SK-N-MC (cell line): ENCODE data around the gene HOXA3.
A peak's percentile ranks its signal among the peaks of the same experiment; 100 is the strongest.

Source experiments
- DNase-seq: peaks from one replicate; pipeline ENCODE4 v3.0.0-alpha.2; 2011; ENCODE audit warnings: low read depth, low spot score
- H3K27ac ChIP-seq: fragments of 200-600 bp; sonication (generic); 2 replicates; pipeline ENCODE4 v1.5.1; 2016; ENCODE audit warnings: mixed run types
- H3K36me3 ChIP-seq: fragments of 200-600 bp; sonication (generic); 2 replicates; pipeline ENCODE4 v1.6.1; 2017; ENCODE audit warnings: antibody characterized with exemption, low read length, mixed read lengths; ENCODE audit not compliant: insufficient read depth
- H3K4me3 ChIP-seq: fragments of 200-600 bp; sonication (generic); 2 replicates; pipeline ENCODE4 v1.5.1; 2016
- H3K9ac ChIP-seq: fragments of 200-600 bp; sonication (generic); 2 replicates; pipeline ENCODE4 v1.8.0; 2017; ENCODE audit warnings: mixed run types, mixed read lengths; ENCODE audit not compliant: insufficient read length
- H3K9me3 ChIP-seq: fragments of 200-600 bp; sonication (generic); 2 replicates; pipeline ENCODE4 v1.6.1; 2017; ENCODE audit warnings: low read depth, mild to moderate bottlenecking, antibody characterized with exemption, low read length, moderate library complexity, mixed read lengths
- EZH2 ChIP-seq: fragments of 200-600 bp; sonication (generic); IDR thresholded peaks from one replicate; pipeline ENCODE4 v1.6.1; 2017; ENCODE audit warnings: antibody characterized with exemption
- FOXP2 ChIP-seq: optimal IDR thresholded peaks from 2 replicates; pipeline ENCODE3; 2011; ENCODE audit warnings: mild to moderate bottlenecking, moderate library complexity; ENCODE audit not compliant: insufficient read depth; ENCODE audit errors: extremely low read length, control extremely low read depth
- POLR2AphosphoS5 ChIP-seq: IDR thresholded peaks from 2 replicates; pipeline ENCODE4 v1.6.1; 2012; ENCODE audit warnings: mild to moderate bottlenecking, low read depth, low read length, borderline replicate concordance

The HOXA3 gene

GRCh38 chr7:27197137-27198042 is 45.0 kb upstream of the HOXA3 start:
- no peak overlapping the region for H3K9ac ChIP-seq
- H3K9me3 ChIP-seq: no peaks in the 10 kb centered on the region
- H3K27ac ChIP-seq: no peak overlapping the region
- no peaks in the 10 kb centered on the region for H3K36me3 ChIP-seq
- no peak overlapping the region for H3K4me3 ChIP-seq
- TF ChIP-seq EZH2: no peak
- TF ChIP-seq FOXP2: no peak
- TF ChIP-seq POLR2AphosphoS5: no peak
- DNase-seq: no peak

GRCh38 chr7:27196287-27196767 is 43.9 kb upstream of the HOXA3 start:
- H3K9ac ChIP-seq: no peak overlapping the region
- H3K36me3 ChIP-seq: no peaks in the 10 kb centered on the region
- H3K9me3 ChIP-seq: no peaks in the 10 kb centered on the region
- H3K4me3 ChIP-seq: no peak overlapping the region
- peak; percentile 69 for DNase-seq
- H3K27ac ChIP-seq: no peak overlapping the region
- TF ChIP-seq POLR2AphosphoS5 (no peak), FOXP2 (no peak), EZH2 (no peak)

- no peak for TF ChIP-seq EZH2
- no peak for TF ChIP-seq POLR2AphosphoS5
- TF ChIP-seq FOXP2: no peak
- no peaks in the 10 kb centered on the region for H3K36me3 ChIP-seq
- DNase-seq: no peak
- H3K9ac ChIP-seq: no peak overlapping the region
- no peak overlapping the region for H3K4me3 ChIP-seq
- H3K27ac ChIP-seq: no peak overlapping the region
- no peaks in the 10 kb centered on the region for H3K9me3 ChIP-seq
Measured at GRCh38 chr7:27194686-27195379, 42.5 kb upstream of the HOXA3 start.

- no peak overlapping the region for H3K4me3 ChIP-seq
Measured at GRCh38 chr7:27194002-27194352, 41.6 kb upstream of the HOXA3 start.

GRCh38 chr7:27193335-27194001 is 41.1 kb upstream of the HOXA3 start:
- TF ChIP-seq POLR2AphosphoS5 (no peak), FOXP2 (no peak), EZH2 (no peak)
- no peak overlapping the region for H3K9ac ChIP-seq
- no peak overlapping the region for H3K27ac ChIP-seq
- no peak overlapping the region for H3K4me3 ChIP-seq
- no peak for DNase-seq
- H3K36me3 ChIP-seq: no peaks in the 10 kb centered on the region
- no peaks in the 10 kb centered on the region for H3K9me3 ChIP-seq

More at GRCh38 chr7:27194002-27194352, 41.6 kb upstream of the HOXA3 start:
- no peak overlapping the region for H3K27ac ChIP-seq
- no peaks in the 10 kb centered on the region for H3K36me3 ChIP-seq
- TF ChIP-seq POLR2AphosphoS5 (no peak), FOXP2 (no peak)
- no peak for DNase-seq
- no peaks in the 10 kb centered on the region for H3K9me3 ChIP-seq
- no peak overlapping the region for H3K9ac ChIP-seq

GRCh38 chr7:27192546-27193334 is 40.4 kb upstream of the HOXA3 start:
- no peaks in the 10 kb centered on the region for H3K9me3 ChIP-seq
- no peak overlapping the region for H3K27ac ChIP-seq
- H3K4me3 ChIP-seq: no peak overlapping the region
- no peak overlapping the region for H3K9ac ChIP-seq
- no peak for TF ChIP-seq FOXP2
- no peak for TF ChIP-seq EZH2
- H3K36me3 ChIP-seq: no peaks in the 10 kb centered on the region
- DNase-seq: no peak

GRCh38 chr7:27191833-27192545 is 39.6 kb upstream of the HOXA3 start:
- Histone ChIP-seq H3K9me3 (no peaks in the 10 kb centered on the region), H3K27ac (no peak overlapping the region), H3K36me3 (no peaks in the 10 kb centered on the region), H3K9ac (no peak overlapping the region), H3K4me3 (no peak overlapping the region)
- TF ChIP-seq FOXP2 (no peak), POLR2AphosphoS5 (no peak), EZH2 (no peak)
- no peak for DNase-seq

- no peak overlapping the region for H3K27ac ChIP-seq
- TF ChIP-seq EZH2 (no peak), FOXP2 (no peak), POLR2AphosphoS5 (no peak)
- DNase-seq: no peak
- H3K9me3 ChIP-seq: no peaks in the 10 kb centered on the region
- no peak overlapping the region for H3K9ac ChIP-seq
- no peak overlapping the region for H3K4me3 ChIP-seq
- H3K36me3 ChIP-seq: no peaks in the 10 kb centered on the region
Measured at GRCh38 chr7:27191161-27191731, 38.9 kb upstream of the HOXA3 start.
